HepG2 (cell line): ENCODE data around the gene CHID1. TPM values are rescaled to one million over a fixed set of nuclear protein-coding genes. Genes with fewer than 3 reads are reported as not detected.

Source experiments
- EHMT2 ChIP-seq: fragments of 200-600 bp; sonication (generic); IDR thresholded peaks from 2 replicates; pipeline ENCODE4 v1.7.0; 2017; ENCODE audit warnings: antibody characterized with exemption, low read depth, low read length, borderline replicate concordance
- ELF1 ChIP-seq: sonication (generic); formaldehyde crosslinking; IDR thresholded peaks from 2 replicates; pipeline ENCODE4 v1.4.0; 2020; ENCODE audit warnings: missing genetic modification reagents
- KLF16 ChIP-seq, 2 experiments: sonication (generic) in 1 of 2; formaldehyde crosslinking in 1 of 2; IDR thresholded peaks; 2 replicates each; pipeline versions ENCODE4 v1.6.1 to v1.8.0; 2016 to 2023; ENCODE audit warnings: missing genetic modification reagents in 2 of 2, missing compliant biosample characterization in 1 of 2
- MEIS2 ChIP-seq: sonication (generic); formaldehyde crosslinking; IDR thresholded peaks from 2 replicates; pipeline ENCODE4 v1.9.0; 2021; ENCODE audit warnings: mild to moderate bottlenecking, missing genetic modification reagents
- RBM22 ChIP-seq: fragments of 200-400 bp; formaldehyde crosslinking; optimal IDR thresholded peaks from 2 replicates; pipeline ENCODE3; 2017; ENCODE audit warnings: mild to moderate bottlenecking, low read length, moderate library complexity
- SALL2 ChIP-seq: sonication (generic); formaldehyde crosslinking; IDR thresholded peaks from 2 replicates; pipeline ENCODE4 v1.8.1; 2023; ENCODE audit warnings: mild to moderate bottlenecking, missing genetic modification reagents, inconsistent platforms
- SIX4 ChIP-seq: sonication (generic); formaldehyde crosslinking; IDR thresholded peaks from 2 replicates; pipeline ENCODE4 v1.4.0; 2020; ENCODE audit warnings: missing genetic modification reagents
- SNAI1 ChIP-seq: sonication (generic); formaldehyde crosslinking; IDR thresholded peaks from 2 replicates; pipeline ENCODE4 v1.5.0; 2020; ENCODE audit warnings: mild to moderate bottlenecking, missing genetic modification reagents, borderline replicate concordance
- TAF1 ChIP-seq: sonication (generic); formaldehyde crosslinking; IDR thresholded peaks from 2 replicates; pipeline ENCODE4 v1.4.0; 2020; ENCODE audit warnings: missing genetic modification reagents
- U2AF1 ChIP-seq: fragments of 200-400 bp; formaldehyde crosslinking; optimal IDR thresholded peaks from 2 replicates; pipeline ENCODE3; 2017; ENCODE audit warnings: mild to moderate bottlenecking, low read depth, low read length
- ZIK1 ChIP-seq: sonication (generic); formaldehyde crosslinking; IDR thresholded peaks from 2 replicates; pipeline ENCODE4 v1.5.0; 2020; ENCODE audit warnings: mild to moderate bottlenecking, low read depth, missing genetic modification reagents, borderline replicate concordance
- ZKSCAN8 ChIP-seq: IDR thresholded peaks from 2 replicates; pipeline ENCODE4 v1.6.1; 2016; ENCODE audit warnings: borderline replicate concordance, missing genetic modification reagents, missing compliant biosample characterization
- ZNF724P ChIP-seq: sonication (generic); formaldehyde crosslinking; IDR thresholded peaks from 2 replicates; pipeline ENCODE4 v1.8.0; 2022; ENCODE audit warnings: missing genetic modification reagents, borderline replicate concordance
- polyA plus RNA-seq, 8 experiments: library from polyadenylated mRNA; depleted of rRNA in 3 of 8; stranded (reverse) in 7 of 8; unstranded in 1 of 8; fragments of >200 nt; fragmentation: Illumina TruSeq in 4 of 8; extraction: Trizol in 4 of 8; gene quantifications; 2 replicates each; pipeline versions ENCODE4 v1.2.1 to v1.2.3, GENCODE V29; 2011 to 2016; ENCODE audit warnings: low read depth in 4 of 8, missing spikeins in 1 of 8, mixed read lengths in 1 of 8; ENCODE audit not compliant: insufficient read depth in 1 of 8
- total RNA-seq, 5 experiments: library from RNA; depleted of rRNA; stranded (reverse); fragments of >200 nt; fragmentation: Illumina TruSeq; extraction: Trizol; gene quantifications; 2 replicates each; pipeline ENCODE4 v1.2.3, GENCODE V29; 2016; ENCODE audit warnings: low read depth in 1 of 5
- TF ChIP-seq, protein P1 (sequence below): sonication (generic); formaldehyde crosslinking; IDR thresholded peaks from 2 replicates; pipeline ENCODE4 v1.4.0; 2020; ENCODE audit warnings: mild to moderate bottlenecking, missing genetic modification reagents
- TF ChIP-seq, protein P2 (sequence below): IDR thresholded peaks from 2 replicates; pipeline ENCODE4 v1.6.1; 2016; ENCODE audit warnings: low read depth, missing genetic modification reagents, missing compliant biosample characterization

CHID1 gene
- total and polyA plus RNA-seq, 2 of the 13 experiments (the other 11 are each of a cell fraction or from before 2014, with no cell fraction given): 65.1 to 93.6 TPM

DNA sequence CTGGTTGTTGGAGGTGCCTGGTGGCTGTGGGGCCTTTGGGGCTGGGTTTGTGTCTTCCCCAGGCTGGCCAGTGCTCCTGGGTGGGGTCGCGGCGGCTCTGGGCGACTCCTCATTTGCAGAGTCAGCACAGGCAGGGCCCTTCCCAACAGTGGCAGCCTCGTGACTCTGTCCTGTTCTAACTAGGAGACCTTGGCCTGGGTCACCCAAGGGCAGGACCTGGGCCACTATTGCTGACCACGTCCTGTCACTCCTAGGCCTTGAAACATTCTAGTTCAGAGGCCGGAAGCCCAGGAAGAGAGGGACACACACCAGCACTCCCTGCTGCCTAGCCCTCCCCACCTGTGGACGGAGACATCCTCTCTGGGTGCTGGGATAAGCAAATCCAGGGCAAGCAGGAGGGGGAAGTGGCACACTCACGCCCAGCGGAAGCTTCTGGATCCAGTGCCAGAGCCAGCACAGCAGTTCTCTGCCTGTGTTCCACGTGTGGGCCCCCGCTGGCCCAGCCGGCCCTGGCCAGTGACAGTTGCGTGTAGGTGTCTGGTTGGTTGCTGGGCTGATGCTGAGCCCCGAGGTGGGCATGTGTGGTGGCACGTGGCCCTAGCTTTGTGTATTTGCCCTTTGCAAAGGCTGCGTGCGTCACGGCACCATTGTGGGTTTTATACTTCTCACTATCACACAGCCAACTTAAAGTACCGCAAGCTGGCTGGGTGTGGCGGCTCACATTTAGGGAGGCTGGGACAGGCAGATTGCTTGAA is 4.3 kb upstream of the CHID1 start (continued):
- TF ChIP-seq MEIS2 (CRISPR knock-in tag) (0 out of 2 replicates have a peak, but pooled peaks have one; percentile 60), SNAI1 (CRISPR knock-in tag) (no peak), TAF1 (CRISPR knock-in tag) (peak; percentile 53; the same call in 1 of the 2 replicates), ZNF724P (peak; percentile 62; the same call in 1 of the 2 replicates), KLF16 (CRISPR knock-in tag; IDR thresholded peaks at IDR 0.05) (peak in 1 of 2 experiments; percentile 55; a peak in 1 of 4 replicates), U2AF1 (no peak), EHMT2 (no peak), ZIK1 (peak; percentile 34; the same call in 1 of the 2 replicates), ELF1 (CRISPR knock-in tag) (peak; percentile 65), SALL2 (CRISPR knock-in tag) (0 out of 2 replicates have a peak, but pooled peaks have one; percentile 51), ZKSCAN8 (CRISPR knock-in tag) (peak; percentile 64; the same call in 1 of the 2 replicates), SIX4 (CRISPR knock-in tag) (no peak), RBM22 (no peak)
- TF ChIP-seq, protein P1, sequence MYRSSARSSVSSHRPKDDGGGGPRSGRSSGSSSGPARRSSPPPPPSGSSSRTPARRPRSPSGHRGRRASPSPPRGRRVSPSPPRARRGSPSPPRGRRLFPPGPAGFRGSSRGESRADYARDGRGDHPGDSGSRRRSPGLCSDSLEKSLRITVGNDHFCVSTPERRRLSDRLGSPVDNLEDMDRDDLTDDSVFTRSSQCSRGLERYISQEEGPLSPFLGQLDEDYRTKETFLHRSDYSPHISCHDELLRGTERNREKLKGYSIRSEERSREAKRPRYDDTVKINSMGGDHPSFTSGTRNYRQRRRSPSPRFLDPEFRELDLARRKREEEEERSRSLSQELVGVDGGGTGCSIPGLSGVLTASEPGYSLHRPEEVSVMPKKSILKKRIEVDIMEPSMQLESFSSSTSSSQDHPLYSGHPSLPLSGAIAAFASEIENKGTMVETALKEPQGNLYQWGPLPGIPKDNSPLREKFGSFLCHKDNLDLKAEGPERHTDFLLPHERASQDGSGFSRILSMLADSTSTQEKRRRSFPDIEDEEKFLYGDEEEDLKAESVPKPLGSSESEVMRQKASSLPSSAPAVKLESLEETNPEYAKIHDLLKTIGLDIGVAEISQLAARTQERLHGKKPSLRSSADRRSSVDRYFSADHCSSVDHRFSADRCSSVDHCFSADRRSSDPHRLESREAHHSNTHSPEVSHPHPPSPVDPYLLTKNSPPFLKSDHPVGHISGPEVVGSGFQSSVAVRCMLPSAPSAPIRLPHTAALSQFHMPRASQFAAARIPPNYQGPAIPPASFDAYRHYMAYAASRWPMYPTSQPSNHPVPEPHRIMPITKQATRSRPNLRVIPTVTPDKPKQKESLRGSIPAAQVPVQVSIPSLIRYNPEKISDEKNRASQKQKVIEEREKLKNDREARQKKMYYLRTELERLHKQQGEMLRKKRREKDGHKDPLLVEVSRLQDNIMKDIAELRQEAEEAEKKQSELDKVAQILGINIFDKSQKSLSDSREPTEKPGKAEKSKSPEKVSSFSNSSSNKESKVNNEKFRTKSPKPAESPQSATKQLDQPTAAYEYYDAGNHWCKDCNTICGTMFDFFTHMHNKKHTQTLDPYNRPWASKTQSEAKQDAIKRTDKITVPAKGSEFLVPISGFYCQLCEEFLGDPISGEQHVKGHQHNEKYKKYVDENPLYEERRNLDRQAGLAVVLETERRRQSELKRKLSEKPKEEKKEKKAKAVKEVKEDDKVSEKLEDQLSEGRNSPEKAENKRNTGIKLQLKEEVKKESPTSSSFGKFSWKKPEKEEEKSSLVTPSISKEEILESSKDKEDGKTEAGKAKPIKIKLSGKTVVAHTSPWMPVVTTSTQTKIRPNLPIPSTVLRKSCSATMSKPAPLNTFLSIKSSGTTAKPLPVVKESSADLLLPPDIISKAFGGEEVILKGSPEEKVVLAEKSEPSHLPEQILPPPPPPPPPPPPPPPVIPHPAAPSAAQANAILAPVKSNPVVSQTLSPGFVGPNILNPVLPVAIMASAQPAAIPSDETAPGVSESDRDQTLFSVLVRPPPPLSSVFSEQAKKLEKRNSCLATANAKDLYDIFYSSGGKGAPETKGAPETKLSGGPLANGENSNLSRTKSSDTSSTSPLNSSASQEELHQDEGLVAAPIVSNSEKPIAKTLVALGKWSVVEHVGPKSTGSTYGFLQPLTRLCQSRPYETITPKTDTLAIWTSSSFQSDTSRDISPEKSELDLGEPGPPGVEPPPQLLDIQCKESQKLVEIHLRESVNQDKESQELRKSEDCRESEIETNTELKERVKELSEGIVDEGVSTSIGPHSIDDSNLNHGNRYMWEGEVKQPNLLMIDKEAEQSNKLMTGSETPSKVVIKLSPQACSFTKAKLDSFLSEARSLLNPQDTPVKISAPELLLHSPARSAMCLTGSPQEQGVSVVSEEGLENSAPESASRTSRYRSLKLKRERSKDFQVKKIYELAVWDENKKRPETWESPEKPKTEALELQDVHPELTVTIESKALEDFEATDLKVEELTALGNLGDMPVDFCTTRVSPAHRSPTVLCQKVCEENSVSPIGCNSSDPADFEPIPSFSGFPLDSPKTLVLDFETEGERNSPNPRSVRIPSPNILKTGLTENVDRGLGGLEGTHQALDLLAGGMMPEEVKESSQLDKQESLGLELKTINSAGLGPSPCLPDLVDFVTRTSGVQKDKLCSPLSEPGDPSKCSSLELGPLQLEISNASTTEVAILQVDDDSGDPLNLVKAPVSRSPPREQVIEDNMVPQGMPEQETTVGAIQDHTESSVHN (CRISPR knock-in tag): no peak; the same call in 1 of the 2 replicates
- TF ChIP-seq, protein P2, sequence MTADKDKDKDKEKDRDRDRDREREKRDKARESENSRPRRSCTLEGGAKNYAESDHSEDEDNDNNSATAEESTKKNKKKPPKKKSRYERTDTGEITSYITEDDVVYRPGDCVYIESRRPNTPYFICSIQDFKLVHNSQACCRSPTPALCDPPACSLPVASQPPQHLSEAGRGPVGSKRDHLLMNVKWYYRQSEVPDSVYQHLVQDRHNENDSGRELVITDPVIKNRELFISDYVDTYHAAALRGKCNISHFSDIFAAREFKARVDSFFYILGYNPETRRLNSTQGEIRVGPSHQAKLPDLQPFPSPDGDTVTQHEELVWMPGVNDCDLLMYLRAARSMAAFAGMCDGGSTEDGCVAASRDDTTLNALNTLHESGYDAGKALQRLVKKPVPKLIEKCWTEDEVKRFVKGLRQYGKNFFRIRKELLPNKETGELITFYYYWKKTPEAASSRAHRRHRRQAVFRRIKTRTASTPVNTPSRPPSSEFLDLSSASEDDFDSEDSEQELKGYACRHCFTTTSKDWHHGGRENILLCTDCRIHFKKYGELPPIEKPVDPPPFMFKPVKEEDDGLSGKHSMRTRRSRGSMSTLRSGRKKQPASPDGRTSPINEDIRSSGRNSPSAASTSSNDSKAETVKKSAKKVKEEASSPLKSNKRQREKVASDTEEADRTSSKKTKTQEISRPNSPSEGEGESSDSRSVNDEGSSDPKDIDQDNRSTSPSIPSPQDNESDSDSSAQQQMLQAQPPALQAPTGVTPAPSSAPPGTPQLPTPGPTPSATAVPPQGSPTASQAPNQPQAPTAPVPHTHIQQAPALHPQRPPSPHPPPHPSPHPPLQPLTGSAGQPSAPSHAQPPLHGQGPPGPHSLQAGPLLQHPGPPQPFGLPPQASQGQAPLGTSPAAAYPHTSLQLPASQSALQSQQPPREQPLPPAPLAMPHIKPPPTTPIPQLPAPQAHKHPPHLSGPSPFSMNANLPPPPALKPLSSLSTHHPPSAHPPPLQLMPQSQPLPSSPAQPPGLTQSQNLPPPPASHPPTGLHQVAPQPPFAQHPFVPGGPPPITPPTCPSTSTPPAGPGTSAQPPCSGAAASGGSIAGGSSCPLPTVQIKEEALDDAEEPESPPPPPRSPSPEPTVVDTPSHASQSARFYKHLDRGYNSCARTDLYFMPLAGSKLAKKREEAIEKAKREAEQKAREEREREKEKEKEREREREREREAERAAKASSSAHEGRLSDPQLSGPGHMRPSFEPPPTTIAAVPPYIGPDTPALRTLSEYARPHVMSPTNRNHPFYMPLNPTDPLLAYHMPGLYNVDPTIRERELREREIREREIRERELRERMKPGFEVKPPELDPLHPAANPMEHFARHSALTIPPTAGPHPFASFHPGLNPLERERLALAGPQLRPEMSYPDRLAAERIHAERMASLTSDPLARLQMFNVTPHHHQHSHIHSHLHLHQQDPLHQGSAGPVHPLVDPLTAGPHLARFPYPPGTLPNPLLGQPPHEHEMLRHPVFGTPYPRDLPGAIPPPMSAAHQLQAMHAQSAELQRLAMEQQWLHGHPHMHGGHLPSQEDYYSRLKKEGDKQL (CRISPR knock-in tag): no peak
